Upper lobe of right lung (tissue), 1 donor: ENCODE results near the gene ERMARD. TPM values are rescaled to one million over a fixed set of nuclear protein-coding genes. Genes with fewer than 3 reads are reported as not detected.
"Not testable (repeated sequence)": the region's sequence is repeated elsewhere in the genome, so short reads cannot be mapped to it uniquely, and the experiment has no call there.

Source experiments
- ATAC-seq: fragments of 200-7000 bp; cut with Tn5 transposase; one replicate; pipeline ENCODE4 v1.9.1; 2020; ENCODE audit warnings: mild to moderate bottlenecking, moderate library complexity
- DNase-seq: peaks from one replicate; pipeline ENCODE4 v3.0.0-alpha.2; 2020
- H3K27ac ChIP-seq: fragments of 200-600 bp; one replicate; pipeline ENCODE4 v1.8.0; 2022
- H3K27me3 ChIP-seq: fragments of 200-600 bp; one replicate; pipeline ENCODE4 v1.8.0; 2022; ENCODE audit warnings: mild to moderate bottlenecking
- H3K36me3 ChIP-seq: fragments of 200-600 bp; one replicate; pipeline ENCODE4 v1.8.0; 2022
- H3K4me1 ChIP-seq: fragments of 200-600 bp; one replicate; pipeline ENCODE4 v1.8.0; 2022
- H3K4me3 ChIP-seq: fragments of 200-600 bp; one replicate; pipeline ENCODE4 v1.8.0; 2022; ENCODE audit warnings: mild to moderate bottlenecking
- H3K9me3 ChIP-seq: fragments of 200-600 bp; one replicate; pipeline ENCODE4 v1.8.0; 2022
- CTCF ChIP-seq: fragments of 200-600 bp; IDR thresholded peaks from one replicate; pipeline ENCODE4 v1.8.0; 2022; ENCODE audit warnings: antibody characterized with exemption
- intact Hi-C: fragments of 100-400 bp; cut with DNase I; formaldehyde crosslinking; loops from one replicate; pipeline ENCODE4 v1.11.0; 2022
- total RNA-seq: library from RNA; stranded (reverse); fragmentation: NEBNext Ultra II Directional; extraction: Animal tissue kit (Norgen Biotek cat#: 25700); gene quantifications from one replicate; pipeline ENCODE4 v1.2.1, GENCODE V29; 2021
- donor health status: DM: no; HTN: yes; CAD: no; lungs with severe emphysema.

Gene ERMARD
- total RNA-seq, 1 donor from 2014 or later = 25.6 TPM

DNA sequence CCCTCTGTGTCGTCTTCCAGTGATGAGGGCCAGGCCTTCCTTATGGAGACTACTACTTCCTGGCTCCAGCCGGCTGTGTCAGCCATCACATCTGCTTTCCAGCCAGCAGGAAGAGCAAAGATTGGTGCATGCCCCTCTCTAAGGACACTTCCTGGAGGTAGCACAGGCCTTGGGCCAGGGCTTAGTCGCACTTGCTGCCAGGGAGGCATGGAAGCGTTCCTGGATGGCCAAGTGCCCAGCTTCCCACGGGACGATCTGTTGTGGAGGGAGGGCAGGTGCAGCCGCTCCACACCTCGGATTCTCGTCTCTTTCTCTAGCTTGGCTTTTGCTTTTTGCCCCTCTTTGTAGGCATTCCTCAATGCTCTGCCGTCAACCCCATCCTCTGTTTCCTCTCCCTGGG, 11.9 kb downstream of the ERMARD start:
- no peak for DNase-seq
- H3K36me3 ChIP-seq = peaks cover 76% of the 10 kb centered on the region
- no peak overlapping the region for H3K27ac ChIP-seq
- no peak for ATAC-seq
- intact Hi-C loops = no loop called here
- no peak for TF ChIP-seq CTCF
- no peaks in the 10 kb centered on the region for H3K4me1 ChIP-seq
- no peaks in the 10 kb centered on the region for H3K9me3 ChIP-seq
- H3K4me3 ChIP-seq = no peak overlapping the region
- H3K27me3 ChIP-seq = no peaks in the 10 kb centered on the region

GRCh38 chr6:169763881-169764280, 12.5 kb downstream of the ERMARD start:
- no peaks in the 10 kb centered on the region for H3K4me1 ChIP-seq
- no peak for ATAC-seq
- intact Hi-C loops = no loop called here

DNA sequence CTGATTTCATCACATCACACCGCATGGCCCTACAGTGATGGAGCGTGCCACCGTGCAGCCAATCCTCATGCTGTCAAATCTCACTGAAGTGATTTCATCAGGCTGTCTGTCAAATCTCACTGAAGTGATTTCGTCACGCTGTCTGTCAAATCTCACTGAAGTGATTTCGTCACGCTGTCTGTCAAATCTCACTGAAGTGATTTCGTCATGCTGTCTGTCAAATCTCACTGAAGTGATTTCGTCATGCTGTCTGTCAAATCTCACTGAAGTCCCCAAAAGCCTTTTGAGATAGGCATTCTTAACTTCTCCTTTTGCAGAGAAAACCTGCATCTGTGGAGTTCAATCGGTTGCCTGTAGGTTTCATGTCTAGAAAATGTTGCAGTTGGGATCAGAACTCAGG, 14.4 kb downstream of the ERMARD start:
- intact Hi-C loops, H3K9me3 ChIP-seq, ATAC-seq, DNase-seq, H3K4me1 ChIP-seq, H3K4me3 ChIP-seq, H3K27me3 ChIP-seq: not testable (repeated sequence)
- Histone ChIP-seq H3K27ac (peak overlapping the region; percentile 7), H3K36me3 (peaks cover 74% of the 10 kb centered on the region)

More at GRCh38 chr6:169763881-169764280, 12.5 kb downstream of the ERMARD start:
- no peak for DNase-seq
- no peak overlapping the region for H3K27ac ChIP-seq
- H3K9me3 ChIP-seq = no peaks in the 10 kb centered on the region
- H3K27me3 ChIP-seq = no peaks in the 10 kb centered on the region
- no peak for TF ChIP-seq CTCF
- no peak overlapping the region for H3K4me3 ChIP-seq
- H3K36me3 ChIP-seq = peaks cover 74% of the 10 kb centered on the region

DNA sequence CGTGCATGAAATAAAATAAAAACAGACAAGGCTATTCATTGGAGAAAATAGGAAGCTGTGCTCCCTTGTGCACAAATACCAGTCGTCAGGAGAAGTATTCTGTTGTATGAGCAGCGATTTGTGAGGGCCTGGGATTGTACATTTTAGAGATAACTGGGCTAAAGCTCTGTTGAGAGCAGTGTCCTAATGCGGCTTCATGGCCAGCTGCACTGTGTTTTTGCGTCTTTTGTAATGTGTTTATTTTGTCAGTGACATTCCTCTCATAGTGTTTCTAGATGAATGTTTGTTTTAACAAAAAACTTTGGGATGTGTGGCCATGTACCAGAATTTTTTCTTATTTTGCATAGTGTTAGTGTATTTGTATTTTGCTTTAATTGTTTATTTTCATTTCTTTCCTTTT, 14.8 kb downstream of the ERMARD start:
- Histone ChIP-seq H3K9me3 (no peaks in the 10 kb centered on the region), H3K4me1 (no peaks in the 10 kb centered on the region), H3K36me3 (peaks cover 72% of the 10 kb centered on the region), H3K4me3 (no peak overlapping the region), H3K27me3 (no peaks in the 10 kb centered on the region), H3K27ac (peak overlapping the region; percentile 7)
- intact Hi-C loops = no loop called here
- DNase-seq (no peak), ATAC-seq (peak; percentile 42)
- no peak for TF ChIP-seq CTCF

- Histone ChIP-seq H3K27me3 (no peaks in the 10 kb centered on the region), H3K4me3 (no peak overlapping the region), H3K9me3 (no peaks in the 10 kb centered on the region), H3K27ac (no peak overlapping the region), H3K4me1 (no peaks in the 10 kb centered on the region), H3K36me3 (peaks cover 72% of the 10 kb centered on the region)
- no peak for TF ChIP-seq CTCF
- intact Hi-C loops = no loop called here
- no peak for DNase-seq
- ATAC-seq = no peak
Observed at GRCh38 chr6:169766921-169767736, 15.7 kb downstream of the ERMARD start.

GRCh38 chr6:169774347-169774746, 22.9 kb downstream of the ERMARD start:
- ATAC-seq (no peak), DNase-seq (no peak)
- intact Hi-C loops = no loop called here
- H3K27ac ChIP-seq = no peak overlapping the region
- no peaks in the 10 kb centered on the region for H3K27me3 ChIP-seq
- no peaks in the 10 kb centered on the region for H3K4me1 ChIP-seq
- no peak overlapping the region for H3K4me3 ChIP-seq
- no peaks in the 10 kb centered on the region for H3K9me3 ChIP-seq
- peaks cover 73% of the 10 kb centered on the region for H3K36me3 ChIP-seq
- TF ChIP-seq CTCF = no peak
